COLO668 (cell line): ENCODE measurements around the gene MAPK14.
"Not testable (repeated sequence)": the region's sequence is repeated elsewhere in the genome, so short reads cannot be mapped to it uniquely, and the experiment has no call there.

ENCODE experiments used
- DNase-seq: peaks from one replicate; lab custom pipeline; 2025; ENCODE audit not compliant: unreplicated experiment; lab: John Stamatoyannopoulos, UW

The MAPK14 gene

DNA sequence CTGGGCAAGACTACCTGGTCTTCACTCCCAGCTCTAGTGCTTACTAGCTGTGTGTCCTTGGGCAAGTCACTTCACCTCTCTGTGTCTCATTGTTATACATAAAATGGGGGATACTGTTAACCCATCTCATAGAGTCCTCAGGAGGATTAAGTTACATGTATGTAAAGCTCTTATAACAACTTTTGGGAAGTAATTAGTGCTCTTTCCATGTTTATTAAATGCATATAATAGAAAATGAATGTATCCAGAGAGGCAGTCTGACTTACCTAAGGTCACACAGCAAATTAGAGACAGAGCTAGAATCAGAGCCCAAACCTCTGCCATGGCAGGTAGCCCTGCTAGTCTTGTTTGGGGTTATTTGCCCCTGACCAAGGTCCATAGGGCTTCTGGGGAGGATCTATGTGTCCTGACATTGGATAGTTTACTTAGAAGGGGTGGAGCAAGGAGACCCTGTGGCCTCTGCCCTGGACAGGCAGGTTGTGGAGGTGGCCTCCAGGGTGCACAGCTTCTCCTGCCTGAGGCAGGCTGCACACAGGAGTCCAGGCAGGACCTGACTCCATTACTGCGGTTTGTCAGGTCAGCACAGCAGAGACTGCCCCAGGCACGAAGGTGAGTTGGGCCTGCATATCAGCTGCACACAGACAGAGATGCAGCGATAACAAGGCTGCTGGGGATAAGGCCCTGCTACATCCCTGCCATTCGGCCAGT lies 94.3 kb downstream of the MAPK14 start:
- no peak for DNase-seq

DNA sequence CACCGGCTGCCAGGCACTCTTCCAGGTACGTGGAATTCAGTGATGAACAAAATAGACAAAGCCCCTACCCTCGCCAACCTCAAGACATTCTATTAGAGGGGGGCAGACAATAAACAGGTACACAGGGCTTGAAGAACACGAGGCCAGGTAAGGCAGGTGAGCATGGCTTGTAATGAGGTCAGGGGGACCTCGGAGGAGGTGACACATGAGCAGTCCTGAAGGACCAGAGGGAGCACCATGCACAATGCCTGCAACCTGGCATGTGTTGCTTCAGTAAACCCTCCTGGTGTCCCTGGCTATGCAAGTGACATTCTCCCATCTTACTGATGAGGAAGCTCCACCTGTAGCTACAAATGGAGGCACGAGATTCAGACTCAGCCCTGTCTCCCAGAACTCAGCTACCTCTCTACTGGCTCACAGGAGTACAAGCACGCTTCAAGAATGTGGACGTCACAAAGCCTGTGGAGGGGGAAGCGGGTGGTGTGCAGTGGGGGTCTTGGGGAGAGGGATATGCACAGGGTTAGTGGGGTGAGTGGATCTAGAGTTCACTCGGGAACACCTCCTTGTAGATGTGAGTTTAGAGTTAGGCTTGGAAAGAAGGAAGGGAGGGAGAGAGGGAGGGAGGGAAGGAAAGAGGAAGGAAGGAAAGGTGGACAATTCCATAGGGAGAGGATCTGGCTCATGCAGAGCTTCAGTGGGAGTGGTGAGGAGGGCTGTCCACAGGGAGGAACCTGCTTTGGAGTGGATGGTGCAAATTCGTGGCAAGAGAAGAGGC lies 95.1 kb downstream of the MAPK14 start:
- no peak for DNase-seq

DNA sequence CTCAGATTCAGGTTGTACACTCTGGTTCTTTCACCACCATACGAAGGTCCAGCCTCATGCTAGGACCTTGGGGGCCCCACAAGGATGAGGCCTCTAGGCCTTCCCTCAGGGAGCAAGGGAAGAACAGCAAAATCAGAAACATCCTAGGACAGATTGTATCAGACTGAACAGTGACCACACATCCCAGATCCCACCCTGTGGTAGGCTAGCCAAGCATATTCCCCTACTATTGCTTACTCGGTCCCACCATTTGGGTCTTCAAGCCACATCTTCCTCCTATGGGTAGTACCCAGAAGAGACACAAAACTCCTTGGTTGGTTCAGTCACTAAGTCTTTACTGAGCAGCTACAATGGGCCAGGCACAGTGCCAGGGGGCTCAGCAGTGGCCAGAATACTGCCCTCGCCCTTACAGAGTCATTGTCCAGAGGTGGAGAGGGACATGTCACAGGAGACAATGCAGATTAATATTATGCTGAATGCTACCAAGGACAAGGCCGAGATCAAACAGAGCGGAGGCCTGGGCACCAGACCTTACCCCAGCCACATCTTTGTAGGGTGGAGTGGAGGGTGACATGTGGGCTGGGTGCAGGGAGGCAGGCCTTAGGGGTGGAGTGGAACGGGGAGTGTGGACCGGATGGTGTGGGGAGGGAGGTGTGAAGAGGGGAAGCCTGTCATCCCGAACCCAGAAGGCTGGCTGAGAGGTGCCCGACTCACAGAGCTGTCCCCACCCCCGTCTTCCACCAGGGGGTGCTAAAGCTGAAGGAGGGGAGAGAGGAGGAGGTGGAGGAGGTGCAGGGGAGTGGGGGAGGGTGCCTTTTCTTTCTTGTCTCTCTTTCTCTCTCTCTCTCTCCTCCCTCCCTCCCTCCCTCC lies 95.9 kb downstream of the MAPK14 start:
- peak; percentile 73 for DNase-seq

DNA sequence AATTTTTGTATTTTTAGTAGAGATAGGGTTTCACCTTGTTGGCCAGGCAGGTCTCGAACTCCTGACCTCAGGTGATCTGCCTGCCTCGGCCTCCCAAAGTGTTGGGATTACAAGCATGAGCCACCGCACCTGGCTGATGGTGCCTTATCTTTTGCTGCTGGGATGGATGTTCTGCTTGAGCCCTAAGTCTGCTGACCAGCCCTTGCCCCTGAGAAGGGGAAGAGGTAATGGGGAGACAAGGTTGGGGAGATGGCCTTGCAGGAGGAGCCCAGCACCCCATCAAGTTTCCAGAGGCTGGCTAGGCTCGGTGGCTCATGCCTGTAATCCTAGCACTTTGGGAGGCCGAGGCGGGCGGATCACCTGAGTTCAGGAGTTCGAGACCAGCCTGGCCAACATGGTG lies 96.7 kb downstream of the MAPK14 start:
- not testable (repeated sequence) for DNase-seq

DNA sequence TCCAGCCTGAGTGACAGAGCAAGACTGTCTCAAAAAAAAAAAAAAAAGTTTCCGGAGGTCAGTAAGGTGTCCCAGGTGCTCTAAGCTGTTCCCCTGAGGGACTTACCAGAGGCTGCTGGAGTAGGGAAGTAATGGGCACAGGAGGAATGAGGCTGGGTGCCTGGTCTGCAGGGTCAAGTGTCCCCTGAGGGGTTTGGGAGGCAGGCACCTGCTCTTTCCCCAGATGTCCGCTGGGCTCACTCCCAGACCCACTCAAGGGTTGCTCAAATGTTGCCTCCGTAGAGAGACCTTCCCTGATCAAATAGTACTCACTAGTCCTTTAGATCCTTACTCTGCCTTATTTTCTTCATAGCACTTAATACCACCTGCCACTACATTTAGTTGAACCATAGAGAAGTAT lies 97.3 kb downstream of the MAPK14 start:
- peak; percentile 3 for DNase-seq

DNA sequence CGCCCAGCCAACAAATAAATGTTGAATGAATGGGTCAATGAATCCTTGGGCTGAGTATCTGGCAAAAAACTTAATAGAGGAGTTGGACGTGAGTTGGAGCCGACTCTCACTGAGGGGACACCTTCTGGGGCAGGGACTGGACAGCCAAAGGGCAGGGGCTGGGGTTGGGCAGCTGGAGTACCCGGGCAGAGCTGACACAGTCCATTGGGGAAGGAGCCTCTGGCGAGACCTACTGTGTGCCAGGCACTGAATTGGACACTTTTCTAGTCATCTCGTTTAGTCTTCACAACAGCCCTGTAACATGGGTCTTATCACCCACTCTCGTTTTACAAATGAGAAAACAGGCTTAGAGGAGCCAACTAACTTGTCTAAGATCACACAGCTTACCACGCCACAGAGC lies 98.0 kb downstream of the MAPK14 start:
- DNase-seq = no peak

DNA sequence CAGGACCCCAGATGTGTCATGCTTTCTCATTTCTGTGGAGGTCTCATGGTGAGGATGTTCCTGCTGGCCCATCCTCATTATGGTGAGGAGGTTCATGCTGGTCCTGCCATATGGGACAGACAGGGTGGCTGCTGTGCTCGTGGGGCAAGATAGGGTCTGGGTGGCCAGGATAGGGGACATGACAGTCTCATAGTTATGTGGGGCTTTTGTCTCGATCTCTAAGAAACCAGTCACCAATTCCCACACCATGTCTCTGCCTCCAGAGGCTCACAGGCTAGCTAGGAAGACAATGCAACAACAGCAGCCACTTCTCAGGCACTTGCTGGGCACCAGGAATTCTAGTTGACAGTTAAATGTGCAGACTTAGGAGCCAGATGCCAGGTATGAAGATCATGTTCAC lies 98.5 kb downstream of the MAPK14 start:
- DNase-seq = no peak

DNA sequence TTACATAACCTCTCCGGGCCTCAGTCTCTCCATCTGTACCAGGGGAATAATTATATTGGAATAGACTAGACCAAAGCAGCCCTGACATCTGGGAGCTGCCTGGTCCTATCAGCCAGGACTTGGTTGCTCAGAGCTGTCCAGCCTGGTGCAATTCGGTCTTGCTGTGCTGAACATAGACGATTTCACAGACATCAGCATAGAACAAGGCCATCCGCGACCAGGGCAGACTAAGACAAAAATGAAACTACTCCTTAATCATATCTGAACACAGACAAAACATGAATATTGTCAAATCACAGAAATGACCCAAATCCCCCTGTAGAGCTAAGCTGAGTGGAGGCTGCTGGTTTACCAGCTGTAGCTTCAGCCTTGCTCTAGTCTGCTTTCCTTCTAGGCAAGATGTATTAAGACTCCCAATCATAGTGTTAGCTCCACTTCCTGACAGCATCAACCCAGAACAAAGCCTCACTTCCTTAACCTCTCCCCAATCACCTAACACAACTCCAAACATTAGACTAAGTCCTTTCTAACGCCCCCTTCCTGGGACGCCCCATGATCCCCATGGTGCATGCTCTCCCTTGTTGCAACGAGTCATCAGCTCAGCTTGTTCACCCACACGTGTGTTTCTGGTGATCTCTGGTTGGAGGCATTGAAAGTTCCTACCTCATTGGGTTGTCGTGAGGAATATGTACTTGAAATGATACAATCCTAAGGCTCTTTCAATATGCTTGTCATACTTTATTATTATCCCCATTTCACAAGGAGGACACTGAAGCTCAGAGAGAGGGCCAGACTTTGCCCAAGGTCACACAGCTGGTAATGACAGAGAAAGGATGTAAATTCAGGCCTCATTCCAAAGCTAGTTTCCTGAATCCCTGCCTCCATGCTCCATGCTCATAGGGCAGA lies 99.2 kb downstream of the MAPK14 start:
- DNase-seq = no peak

DNA sequence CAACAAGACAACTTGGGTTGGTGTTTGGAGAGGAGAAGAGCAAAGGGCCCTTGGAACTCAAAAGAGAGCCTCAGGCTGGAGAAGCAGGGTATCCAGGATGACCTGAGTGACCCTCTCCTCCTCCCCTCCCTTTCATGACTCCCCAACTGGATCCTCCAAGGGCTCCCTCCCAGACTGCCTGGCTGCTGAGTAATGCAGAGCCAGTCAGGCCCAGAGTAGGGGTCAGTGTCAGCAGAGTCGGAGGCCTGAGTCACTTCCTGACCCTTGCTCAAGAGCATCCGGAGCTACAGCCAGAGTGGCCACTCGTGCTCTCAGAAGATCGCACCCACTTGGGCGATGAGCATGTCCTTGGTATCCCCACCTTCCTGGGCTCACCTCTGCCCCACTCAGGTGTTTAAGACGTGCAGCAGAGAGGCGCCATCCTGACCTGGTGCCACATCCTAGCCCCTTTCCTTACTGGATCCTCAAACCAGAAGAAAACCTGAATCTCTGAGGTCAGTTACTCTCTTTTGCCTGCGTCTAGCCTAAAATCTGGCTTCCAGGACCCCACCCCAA lies 99.9 kb downstream of the MAPK14 start:
- DNase-seq = no peak

DNA sequence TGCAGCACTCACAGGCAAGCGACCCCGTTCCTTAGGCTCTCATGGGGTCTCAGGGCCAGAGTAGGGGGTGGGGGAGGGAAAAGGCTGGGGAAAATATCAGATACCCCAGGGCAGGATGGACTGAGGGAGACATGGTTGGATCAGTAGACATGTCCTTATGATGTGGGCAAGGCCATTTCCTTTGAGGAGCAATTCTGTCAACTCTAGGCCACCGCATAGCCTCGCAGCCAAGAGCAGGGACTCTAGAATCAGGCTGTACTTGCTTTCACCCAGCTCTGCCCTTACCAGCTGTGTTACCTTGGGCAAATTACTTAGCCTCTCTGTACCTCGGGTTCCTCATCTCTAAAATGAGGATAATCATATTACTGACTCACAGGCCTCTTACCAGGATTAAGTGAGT lies 100.5 kb downstream of the MAPK14 start:
- DNase-seq = no peak

DNA sequence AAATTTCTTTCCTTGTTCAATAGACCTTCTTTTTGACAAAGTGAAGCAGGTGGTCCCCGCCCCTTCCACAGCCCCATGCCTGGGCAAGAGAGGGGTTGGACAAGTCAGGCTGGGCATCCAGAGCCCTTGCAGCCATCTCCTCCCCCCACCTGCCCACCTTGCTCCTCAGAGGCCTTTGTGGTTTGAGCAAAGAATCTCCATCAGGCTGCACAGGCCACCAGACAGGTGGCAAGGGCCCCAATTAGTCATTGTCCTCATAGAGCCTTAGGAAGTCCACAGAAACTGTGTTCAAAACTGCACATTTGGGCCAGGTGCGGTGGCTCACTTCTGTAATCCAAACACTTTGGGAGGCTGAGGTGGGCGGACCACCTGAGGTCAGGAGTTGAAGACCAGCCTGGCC lies 101.2 kb downstream of the MAPK14 start:
- DNase-seq = peak; percentile 17

DNA sequence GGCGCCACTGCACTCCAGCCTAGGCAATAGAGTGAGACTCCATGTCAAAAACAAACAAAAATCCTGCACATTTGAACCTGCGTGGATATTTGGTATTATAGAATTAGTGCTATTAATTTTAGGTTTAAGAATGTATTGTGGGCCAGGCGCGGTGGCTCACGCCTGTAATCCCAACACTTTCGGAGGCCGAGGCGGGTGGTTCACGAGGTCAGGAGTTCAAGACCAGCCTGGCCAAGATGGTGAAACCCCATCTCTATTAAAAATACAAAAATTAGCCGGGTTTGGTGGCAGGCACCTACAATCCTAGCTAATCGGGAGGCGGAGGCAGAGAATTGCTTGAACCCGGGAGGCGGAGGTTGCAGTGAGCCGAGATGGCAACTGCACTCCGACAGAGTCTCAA lies 101.7 kb downstream of the MAPK14 start:
- not testable (repeated sequence) for DNase-seq

DNA sequence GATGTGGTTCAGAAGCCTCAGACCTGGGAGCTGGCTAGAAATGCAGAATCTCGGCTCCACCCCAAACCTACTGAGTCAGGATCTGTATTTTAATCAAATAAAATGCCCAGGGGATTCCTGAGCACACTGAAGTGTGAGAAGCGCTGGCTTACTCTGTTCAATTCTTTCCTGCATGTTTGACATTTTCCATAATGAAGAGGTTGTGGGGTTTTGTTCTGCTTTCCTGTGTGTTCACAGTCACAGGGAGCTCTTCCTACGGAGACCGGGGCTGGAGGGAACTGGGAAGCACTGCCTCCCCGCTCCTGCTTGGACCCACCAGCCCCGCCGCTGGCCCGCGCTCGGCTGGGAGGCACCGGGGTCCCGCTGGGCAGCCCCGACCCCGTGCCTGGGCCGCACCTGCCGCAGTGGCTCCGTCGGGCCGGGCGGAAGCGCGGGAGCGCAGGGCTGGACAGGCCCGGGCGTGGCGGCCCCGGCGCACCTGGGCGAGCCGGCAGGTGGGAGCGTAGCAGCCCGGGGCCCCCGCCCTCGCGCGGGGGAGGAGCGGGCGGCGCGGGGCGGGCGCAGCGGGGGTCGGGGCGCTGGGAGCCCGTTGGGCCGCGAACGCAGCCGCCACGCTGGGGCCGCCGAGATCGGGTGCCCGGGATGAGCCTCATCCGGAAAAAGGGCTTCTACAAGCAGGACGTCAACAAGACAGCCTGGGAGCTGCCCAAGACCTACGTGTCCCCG lies 102.5 kb downstream of the MAPK14 start, which contains the start of gene MAPK13:
Gene MAPK13 (plus strand): TSS at position 573 of the 726 bp plus-strand sequence. CDS start 70 bp downstream, at position 643.
- DNase-seq = peak; percentile 86

DNA sequence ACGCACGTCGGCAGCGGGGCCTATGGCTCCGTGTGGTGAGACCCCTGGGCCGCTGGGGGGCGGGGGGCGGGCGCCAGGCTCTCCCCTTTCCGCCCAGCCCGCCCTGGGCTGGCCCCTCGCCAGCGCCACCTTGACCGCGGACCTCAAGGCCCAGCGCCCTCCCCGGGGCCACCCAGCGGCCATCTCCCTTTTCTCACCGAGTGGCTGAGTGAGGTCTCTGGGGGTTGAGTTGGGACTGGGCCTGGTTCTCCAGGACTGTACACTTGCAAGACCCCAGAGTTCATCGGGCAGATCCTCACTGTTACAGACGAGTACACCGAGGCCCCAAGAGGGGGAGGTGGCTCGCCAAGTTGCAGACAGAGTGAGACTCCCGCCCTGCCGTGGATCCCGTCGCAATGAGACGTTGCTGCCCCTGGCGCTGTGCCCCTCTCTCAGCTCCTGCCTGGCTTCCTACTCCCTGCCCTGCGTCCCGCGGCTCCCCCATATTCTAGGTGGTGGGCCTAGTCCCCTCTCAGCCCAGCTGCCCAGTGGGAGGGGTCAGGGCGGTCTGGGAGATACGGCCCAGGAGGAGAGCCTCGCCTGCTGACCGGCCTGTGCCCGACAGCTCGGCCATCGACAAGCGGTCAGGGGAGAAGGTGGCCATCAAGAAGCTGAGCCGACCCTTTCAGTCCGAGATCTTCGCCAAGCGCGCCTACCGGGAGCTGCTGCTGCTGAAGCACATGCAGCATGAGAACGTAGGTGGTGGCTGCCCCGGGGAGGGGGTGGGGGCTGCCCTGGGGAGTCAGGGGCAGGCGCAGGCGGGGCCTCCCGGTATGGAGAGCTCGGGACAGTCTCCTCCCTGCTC lies 103.3 kb downstream of the MAPK14 start:
- peak; percentile 71 for DNase-seq

DNA sequence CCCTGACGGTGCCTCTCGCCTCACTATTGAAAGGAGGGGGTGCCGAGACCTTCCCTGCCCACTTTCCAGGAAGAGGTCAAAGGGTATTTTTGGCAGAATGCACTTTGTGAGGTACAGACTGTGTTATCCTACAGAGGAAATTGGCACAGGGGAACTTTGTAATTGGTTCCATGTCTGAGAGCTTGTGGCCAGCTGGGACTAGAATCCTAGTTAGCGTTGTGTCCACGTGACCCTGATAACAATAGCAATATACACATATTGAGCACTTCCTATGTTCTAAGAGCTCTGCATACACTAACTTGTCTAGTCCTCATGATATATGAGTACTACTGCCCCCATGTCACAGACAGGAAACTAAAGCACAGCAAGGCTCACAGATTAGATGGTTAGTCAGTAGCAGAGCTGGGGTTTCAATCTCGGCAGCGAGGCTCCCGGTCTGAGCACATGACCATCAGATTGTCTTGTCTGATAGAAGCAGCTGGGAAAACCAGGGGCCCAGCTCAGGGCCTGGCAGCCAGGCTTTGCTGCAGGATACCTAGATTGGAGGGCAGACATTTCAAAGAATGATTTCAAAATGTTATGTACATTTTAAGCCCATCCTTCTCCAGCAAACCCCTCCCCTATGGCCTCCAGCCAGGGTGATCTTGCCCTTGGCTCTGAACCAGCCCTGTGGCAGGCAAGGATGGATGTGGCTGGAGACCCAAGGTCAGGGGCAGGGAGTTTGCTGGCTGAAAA lies 104.1 kb downstream of the MAPK14 start:
- peak; percentile 58 for DNase-seq

DNA sequence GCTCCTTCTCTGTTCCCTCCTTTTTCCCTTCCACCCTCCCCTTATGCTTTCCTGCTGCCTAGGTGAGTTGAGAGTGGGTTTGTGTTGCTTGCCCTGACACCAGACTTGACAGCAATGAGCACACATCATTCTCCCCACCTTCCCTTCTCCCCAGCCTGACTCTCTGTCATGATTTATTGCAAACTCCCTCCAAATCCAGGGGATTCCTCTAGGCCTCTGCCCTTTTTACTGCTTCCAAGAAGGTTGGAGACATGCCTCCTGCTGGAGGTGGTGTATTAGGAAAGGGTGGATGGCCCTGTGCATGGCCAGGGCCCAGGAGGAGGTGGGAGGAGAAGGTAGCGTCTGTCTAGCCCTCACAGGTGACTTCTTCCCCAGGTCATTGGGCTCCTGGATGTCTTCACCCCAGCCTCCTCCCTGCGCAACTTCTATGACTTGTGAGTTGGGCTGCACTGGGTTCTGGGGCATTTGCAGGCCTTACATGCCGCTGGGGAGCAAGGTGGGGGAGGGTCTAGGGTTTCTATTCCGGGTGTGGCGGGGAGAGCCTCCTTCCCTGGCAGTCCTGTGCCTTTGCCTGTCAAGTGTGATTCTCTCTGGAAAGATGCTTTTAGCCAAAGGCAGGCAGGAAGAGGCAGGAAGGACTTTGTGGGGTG lies 104.8 kb downstream of the MAPK14 start:
- no peak for DNase-seq

DNA sequence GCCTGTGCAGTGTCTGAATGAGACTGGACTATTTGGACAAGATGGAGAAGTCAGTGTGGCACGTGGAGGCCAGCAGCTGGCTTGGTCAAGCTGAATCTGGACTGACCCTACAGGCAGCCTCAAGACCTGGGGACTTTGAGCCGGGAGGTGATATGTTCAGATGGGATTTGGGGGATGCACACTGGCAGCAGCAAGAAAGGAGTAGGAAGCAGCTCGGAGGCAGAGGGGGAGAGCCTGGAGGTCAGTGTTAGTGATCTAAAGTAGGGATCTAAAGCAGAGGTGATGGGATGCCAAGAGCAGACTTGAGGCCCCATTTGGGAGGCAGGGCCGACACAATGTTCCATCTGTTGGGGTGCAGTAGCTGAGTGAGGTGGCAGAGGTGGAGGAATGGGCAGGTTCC lies 105.5 kb downstream of the MAPK14 start:
- DNase-seq = no peak
